Measurements from ENCODE around the gene SSBP2.

SSBP2 gene

DNA sequence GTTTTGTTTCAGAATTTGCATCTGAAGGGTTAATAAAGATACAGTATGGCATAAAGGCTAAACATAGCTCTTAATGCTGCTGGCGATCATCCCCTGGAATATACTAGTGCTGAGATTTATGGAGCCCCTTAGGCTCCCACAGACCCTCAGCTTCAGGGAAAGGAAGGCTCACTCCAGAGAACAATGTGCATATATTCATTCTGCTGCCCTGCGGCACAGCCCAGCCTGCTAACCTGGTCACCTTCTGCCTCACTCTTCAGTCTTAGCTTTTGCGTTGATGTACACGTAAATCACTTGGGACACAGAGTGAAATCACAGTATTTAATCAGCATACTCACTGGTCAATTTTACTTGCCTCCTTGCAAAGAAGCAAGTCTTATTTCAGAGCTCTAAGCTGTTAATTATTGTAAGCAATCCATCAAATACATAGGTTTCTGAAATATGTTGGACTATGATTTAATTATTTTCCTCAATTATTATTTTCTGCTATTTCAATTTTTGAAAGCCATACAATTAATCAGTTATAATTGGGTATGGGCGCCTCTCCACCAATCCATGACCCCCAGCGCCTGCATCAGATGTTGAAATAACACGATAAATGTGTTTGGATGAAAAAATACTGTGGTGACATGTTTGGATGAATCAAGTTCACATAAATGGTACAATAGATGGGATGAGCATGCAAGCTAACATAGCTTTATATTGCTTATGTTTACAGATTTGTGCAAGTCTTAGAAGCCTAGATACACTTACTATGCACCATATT is 345.6 kb downstream of the SSBP2 start:
- no peaks in the 10 kb centered on the region for H3K9me3 ChIP-seq (ENCODE audit: insufficient read depth, low read length, severe bottlenecking)
- no peak overlapping the region for H3K4me3 ChIP-seq (ENCODE audit: low read depth in 1 of 2, low read length in 2 of 2)
- H3K27me3 ChIP-seq (ENCODE audit: insufficient read depth, low read length, poor library complexity) = no peaks in the 10 kb centered on the region
- no peak for DNase-seq
- H3K9ac ChIP-seq (ENCODE audit: low read depth, low read length) = no peak overlapping the region
- TF ChIP-seq EZH2 (IDR thresholded peaks at IDR 0.05; ENCODE audit: borderline replicate concordance, low read depth, low read length, severe bottlenecking) = no peak
- TF ChIP-seq, protein P1, sequence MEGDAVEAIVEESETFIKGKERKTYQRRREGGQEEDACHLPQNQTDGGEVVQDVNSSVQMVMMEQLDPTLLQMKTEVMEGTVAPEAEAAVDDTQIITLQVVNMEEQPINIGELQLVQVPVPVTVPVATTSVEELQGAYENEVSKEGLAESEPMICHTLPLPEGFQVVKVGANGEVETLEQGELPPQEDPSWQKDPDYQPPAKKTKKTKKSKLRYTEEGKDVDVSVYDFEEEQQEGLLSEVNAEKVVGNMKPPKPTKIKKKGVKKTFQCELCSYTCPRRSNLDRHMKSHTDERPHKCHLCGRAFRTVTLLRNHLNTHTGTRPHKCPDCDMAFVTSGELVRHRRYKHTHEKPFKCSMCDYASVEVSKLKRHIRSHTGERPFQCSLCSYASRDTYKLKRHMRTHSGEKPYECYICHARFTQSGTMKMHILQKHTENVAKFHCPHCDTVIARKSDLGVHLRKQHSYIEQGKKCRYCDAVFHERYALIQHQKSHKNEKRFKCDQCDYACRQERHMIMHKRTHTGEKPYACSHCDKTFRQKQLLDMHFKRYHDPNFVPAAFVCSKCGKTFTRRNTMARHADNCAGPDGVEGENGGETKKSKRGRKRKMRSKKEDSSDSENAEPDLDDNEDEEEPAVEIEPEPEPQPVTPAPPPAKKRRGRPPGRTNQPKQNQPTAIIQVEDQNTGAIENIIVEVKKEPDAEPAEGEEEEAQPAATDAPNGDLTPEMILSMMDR (IDR thresholded peaks at IDR 0.05; ENCODE audit: borderline replicate concordance, extremely low read depth, low read length, poor library complexity, severe bottlenecking) = no peak
- no peak overlapping the region for H3K4me2 ChIP-seq (ENCODE audit: insufficient read depth, low read length)
- H3K4me1 ChIP-seq (ENCODE audit: insufficient read depth, low read length) = no peaks in the 10 kb centered on the region
- no peaks in the 10 kb centered on the region for H4K20me1 ChIP-seq (ENCODE audit: insufficient read depth, low read length)
- no peak overlapping the region for H3K27ac ChIP-seq (ENCODE audit: low read length)
- ATAC-seq (ENCODE audit: insufficient read depth, low read depth) = no peak
- peaks cover 16% of the 10 kb centered on the region for H3K36me3 ChIP-seq (ENCODE audit: insufficient read depth, low read length)
- H3K79me2 ChIP-seq (ENCODE audit: insufficient read depth, low read length) = no peaks in the 10 kb centered on the region
- H2AFZ ChIP-seq (ENCODE audit: low read depth, low read length) = no peak overlapping the region

- Histone ChIP-seq H3K9ac (ENCODE audit: low read depth, low read length) (no peak overlapping the region), H3K4me1 (ENCODE audit: insufficient read depth, low read length) (no peaks in the 10 kb centered on the region), H3K9me3 (ENCODE audit: insufficient read depth, low read length, severe bottlenecking) (no peaks in the 10 kb centered on the region), H3K79me2 (ENCODE audit: insufficient read depth, low read length) (no peaks in the 10 kb centered on the region), H3K36me3 (ENCODE audit: insufficient read depth, low read length) (peaks cover 4% of the 10 kb centered on the region; the same call in 1 of the 2 replicates), H3K27me3 (ENCODE audit: insufficient read depth, low read length, poor library complexity) (no peaks in the 10 kb centered on the region), H3K4me2 (ENCODE audit: insufficient read depth, low read length) (no peak overlapping the region), H3K4me3 (ENCODE audit: low read depth in 1 of 2, low read length in 2 of 2) (no peak overlapping the region), H3K27ac (ENCODE audit: low read length) (no peak overlapping the region), H2AFZ (ENCODE audit: low read depth, low read length) (no peak overlapping the region), H4K20me1 (ENCODE audit: insufficient read depth, low read length) (no peaks in the 10 kb centered on the region)
- TF ChIP-seq, protein P1 (IDR thresholded peaks at IDR 0.05; ENCODE audit: borderline replicate concordance, extremely low read depth, low read length, poor library complexity, severe bottlenecking) = no peak
- no peak for TF ChIP-seq EZH2 (IDR thresholded peaks at IDR 0.05; ENCODE audit: borderline replicate concordance, low read depth, low read length, severe bottlenecking)
- DNase-seq (no peak), ATAC-seq (ENCODE audit: insufficient read depth, low read depth) (no peak)
Observed at GRCh38 chr5:81402192-81402930, 348.5 kb downstream of the SSBP2 start.

DNA sequence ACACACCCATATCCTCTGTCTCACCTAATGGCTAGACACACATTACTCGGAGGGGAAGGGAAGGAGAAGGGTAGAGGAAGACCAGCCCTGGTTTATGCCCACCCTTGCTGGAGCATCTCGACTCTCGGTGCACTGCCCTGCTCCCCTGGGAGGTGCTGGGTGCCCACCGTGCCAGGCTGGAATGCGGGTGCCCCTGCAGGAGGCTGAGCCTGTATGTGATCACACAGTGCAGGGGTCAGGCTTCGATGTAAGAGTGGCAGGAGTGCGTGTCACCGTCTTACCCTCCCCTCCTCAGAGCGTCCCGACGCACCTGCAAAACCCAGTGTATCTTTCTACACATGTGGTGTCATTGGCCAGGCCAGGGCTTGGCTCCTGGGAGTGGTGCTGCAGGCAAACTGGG is 349.6 kb downstream of the SSBP2 start:
- Histone ChIP-seq H3K27me3 (ENCODE audit: insufficient read depth, low read length, poor library complexity) (no peaks in the 10 kb centered on the region), H2AFZ (ENCODE audit: low read depth, low read length) (no peak overlapping the region), H3K79me2 (ENCODE audit: insufficient read depth, low read length) (no peaks in the 10 kb centered on the region), H3K36me3 (ENCODE audit: insufficient read depth, low read length) (no peaks in the 10 kb centered on the region; the same call in 1 of the 2 replicates), H3K4me3 (ENCODE audit: low read depth in 1 of 2, low read length in 2 of 2) (no peak overlapping the region), H3K4me2 (ENCODE audit: insufficient read depth, low read length) (no peak overlapping the region), H3K4me1 (ENCODE audit: insufficient read depth, low read length) (no peaks in the 10 kb centered on the region), H3K27ac (ENCODE audit: low read length) (no peak overlapping the region), H3K9me3 (ENCODE audit: insufficient read depth, low read length, severe bottlenecking) (no peaks in the 10 kb centered on the region), H3K9ac (ENCODE audit: low read depth, low read length) (no peak overlapping the region), H4K20me1 (ENCODE audit: insufficient read depth, low read length) (no peaks in the 10 kb centered on the region)
- peak; percentile 33; the same call in 1 of the 3 replicates for ATAC-seq (ENCODE audit: insufficient read depth, low read depth)
- no peak for DNase-seq
- TF ChIP-seq EZH2 (IDR thresholded peaks at IDR 0.05; ENCODE audit: borderline replicate concordance, low read depth, low read length, severe bottlenecking) = no peak
- TF ChIP-seq, protein P1 (IDR thresholded peaks at IDR 0.05; ENCODE audit: borderline replicate concordance, extremely low read depth, low read length, poor library complexity, severe bottlenecking) = no peak
